Endothelial cell (in vitro differentiated cells): ENCODE results near the gene CEP162. TPM values are rescaled to one million over a fixed set of nuclear protein-coding genes. Genes with fewer than 3 reads are reported as not detected.
"Not testable (repeated sequence)": the region's sequence is repeated elsewhere in the genome, so short reads cannot be mapped to it uniquely, and the experiment has no call there.

Experiments used
- DNase-seq: peaks from one replicate; pipeline ENCODE4 v3.0.0; 2021; ENCODE audit warnings: low spot score
- H3K27ac Mint-ChIP-seq: one replicate; pipeline ENCODE4 v1.8.0; 2021; ENCODE audit warnings: mixed read lengths, inconsistent platforms; ENCODE audit not compliant: unreplicated experiment
- H3K27me3 Mint-ChIP-seq: one replicate; pipeline ENCODE4 v1.8.0; 2021; ENCODE audit warnings: mild to moderate bottlenecking, moderate library complexity, mixed read lengths, inconsistent platforms; ENCODE audit not compliant: unreplicated experiment
- H3K36me3 Mint-ChIP-seq: one replicate; pipeline ENCODE4 v1.8.0; 2021; ENCODE audit warnings: mild to moderate bottlenecking, low read depth, mixed read lengths, inconsistent platforms; ENCODE audit not compliant: unreplicated experiment
- H3K4me1 Mint-ChIP-seq: one replicate; pipeline ENCODE4 v1.8.0; 2021; ENCODE audit warnings: mild to moderate bottlenecking, mixed read lengths, inconsistent platforms; ENCODE audit not compliant: unreplicated experiment
- H3K4me3 Mint-ChIP-seq: one replicate; pipeline ENCODE4 v1.8.0; 2021; ENCODE audit warnings: mild to moderate bottlenecking, mixed read lengths, inconsistent platforms; ENCODE audit not compliant: unreplicated experiment
- H3K9me3 Mint-ChIP-seq: one replicate; pipeline ENCODE4 v1.8.0; 2021; ENCODE audit warnings: mixed read lengths, inconsistent platforms; ENCODE audit not compliant: unreplicated experiment
- CTCF ChIP-seq: fragments of 200-600 bp; sonication (generic); IDR thresholded peaks from one replicate; pipeline ENCODE4 v1.5.0; 2021; ENCODE audit warnings: antibody characterized with exemption; ENCODE audit not compliant: unreplicated experiment
- total RNA-seq: library from RNA; stranded (reverse); fragmentation: NEBNext Ultra II Directional; extraction: Animal tissue kit (Norgen Biotek cat#: 25700); gene quantifications from one replicate; pipeline ENCODE4 v1.2.1, GENCODE V29; 2021; ENCODE audit not compliant: unreplicated experiment

The CEP162 gene
- total RNA-seq, 1 donor from 2014 or later, result 14.3 TPM

- H3K27ac Mint-ChIP-seq, result no peak overlapping the region
- peak; percentile 91 for TF ChIP-seq CTCF
- no peak for DNase-seq
- peaks cover 5% of the 10 kb centered on the region for H3K4me1 Mint-ChIP-seq
- H3K9me3 Mint-ChIP-seq, result no peaks in the 10 kb centered on the region
- H3K36me3 Mint-ChIP-seq, result no peaks in the 10 kb centered on the region
- no peak overlapping the region for H3K4me3 Mint-ChIP-seq
- H3K27me3 Mint-ChIP-seq, result no peaks in the 10 kb centered on the region
Measured at GRCh38 chr6:84220809-84221409, 6.5 kb downstream of the CEP162 start.

- Mint-ChIP-seq H3K4me3 (no peak overlapping the region), H3K36me3 (no peaks in the 10 kb centered on the region), H3K4me1 (peaks cover 3% of the 10 kb centered on the region), H3K27ac (peak overlapping the region; percentile 25), H3K9me3 (no peaks in the 10 kb centered on the region), H3K27me3 (no peaks in the 10 kb centered on the region)
- DNase-seq, result no peak
- TF ChIP-seq CTCF, result no peak
Measured at GRCh38 chr6:84218091-84218490, 9.4 kb downstream of the CEP162 start.

- peaks cover 7% of the 10 kb centered on the region for H3K4me1 Mint-ChIP-seq
- DNase-seq, result no peak
- H3K9me3 Mint-ChIP-seq, result no peaks in the 10 kb centered on the region
- H3K27me3 Mint-ChIP-seq, result no peaks in the 10 kb centered on the region
- no peak for TF ChIP-seq CTCF
- H3K36me3 Mint-ChIP-seq, result peaks cover 5% of the 10 kb centered on the region
- no peak overlapping the region for H3K4me3 Mint-ChIP-seq
- H3K27ac Mint-ChIP-seq, result no peak overlapping the region
Measured at GRCh38 chr6:84213217-84213616, 14.2 kb downstream of the CEP162 start.

GRCh38 chr6:84204011-84204410, 23.4 kb downstream of the CEP162 start:
- Mint-ChIP-seq H3K27ac (no peak overlapping the region), H3K27me3 (no peaks in the 10 kb centered on the region), H3K36me3 (peaks cover 5% of the 10 kb centered on the region), H3K4me3 (no peak overlapping the region), H3K4me1 (no peaks in the 10 kb centered on the region), H3K9me3 (no peaks in the 10 kb centered on the region)
- no peak for DNase-seq
- no peak for TF ChIP-seq CTCF

- not testable (repeated sequence) for H3K36me3 Mint-ChIP-seq, H3K27ac Mint-ChIP-seq, H3K4me3 Mint-ChIP-seq, DNase-seq, H3K27me3 Mint-ChIP-seq, H3K9me3 Mint-ChIP-seq, H3K4me1 Mint-ChIP-seq
Measured at GRCh38 chr6:84199987-84200386, 27.5 kb downstream of the CEP162 start.
